Right ventricle myocardium inferior (tissue), 1 donor: ENCODE measurements around the gene NQO2. TPM values are rescaled to one million over a fixed set of nuclear protein-coding genes. Genes with fewer than 3 reads are reported as not detected.
"Not testable (repeated sequence)": the region's sequence is repeated elsewhere in the genome, so short reads cannot be mapped to it uniquely, and the experiment has no call there.

Experiments
- ATAC-seq: fragments of 200-7000 bp; cut with Tn5 transposase; one replicate; pipeline ENCODE4 v1.9.1; 2020; ENCODE audit warnings: mild to moderate bottlenecking, moderate library complexity
- DNase-seq: peaks from one replicate; pipeline ENCODE4 v3.0.0; 2021; ENCODE audit errors: missing footprints
- intact Hi-C: fragments of 100-400 bp; cut with DNase I; formaldehyde crosslinking; loops from one replicate; pipeline ENCODE4 v1.11.0; 2022
- total RNA-seq: library from RNA; stranded (reverse); fragmentation: NEBNext Ultra II Directional; extraction: Animal tissue kit (Norgen Biotek cat#: 25700); gene quantifications from one replicate; pipeline ENCODE4 v1.2.1, GENCODE V29; 2021
- donor health status: DM: no; HTN: yes; CAD: no; lungs with severe emphysema.

NQO2 gene
- total RNA-seq, 1 donor from 2014 or later = 57.5 TPM

- intact Hi-C loops, ATAC-seq, DNase-seq: not testable (repeated sequence)
Measured at GRCh38 chr6:3003226-3003625, 3.5 kb downstream of the NQO2 start.

- intact Hi-C loops = no loop called here
- DNase-seq (no peak), ATAC-seq (no peak)
Measured at GRCh38 chr6:3005077-3005476, 5.4 kb downstream of the NQO2 start.

GRCh38 chr6:3005874-3006273, 6.2 kb downstream of the NQO2 start:
- DNase-seq (no peak), ATAC-seq (no peak)
- intact Hi-C loops = no loop called here

GRCh38 chr6:3006476-3006875, 6.8 kb downstream of the NQO2 start:
- DNase-seq = no peak
- no peak for ATAC-seq

GRCh38 chr6:3007571-3007970, 7.9 kb downstream of the NQO2 start:
- intact Hi-C loops = no loop called here
- ATAC-seq (no peak), DNase-seq (no peak)

More at GRCh38 chr6:3006476-3006875, 6.8 kb downstream of the NQO2 start:
- intact Hi-C loops = no loop called here

GRCh38 chr6:3008712-3009265, 9.1 kb downstream of the NQO2 start:
- DNase-seq, ATAC-seq, intact Hi-C loops: not testable (repeated sequence)

GRCh38 chr6:3009930-3010329, 10.2 kb downstream of the NQO2 start:
- no peak for DNase-seq
- no peak for ATAC-seq
- intact Hi-C loops = no loop called here

- no peak for ATAC-seq
- no peak for DNase-seq
- intact Hi-C loops = no loop called here
Measured at GRCh38 chr6:3011158-3011557, 11.5 kb downstream of the NQO2 start.

- intact Hi-C loops = no loop called here
- ATAC-seq = no peak
- no peak for DNase-seq
Measured at GRCh38 chr6:3011592-3011991, 11.9 kb downstream of the NQO2 start.

- peak; percentile 84 for DNase-seq
- ATAC-seq = no peak
- intact Hi-C loops = no loop called here
Measured at GRCh38 chr6:3013486-3013885, 13.8 kb downstream of the NQO2 start.

- no peak for ATAC-seq
- DNase-seq = no peak
- intact Hi-C loops = no loop called here
Measured at GRCh38 chr6:3013901-3014674, 14.4 kb downstream of the NQO2 start.

- ATAC-seq (no peak), DNase-seq (no peak)
- intact Hi-C loops = no loop called here
Measured at GRCh38 chr6:3014675-3015066, 15.0 kb downstream of the NQO2 start.

- ATAC-seq = no peak
- intact Hi-C loops = no loop called here
- DNase-seq = no peak
Measured at GRCh38 chr6:3015144-3015543, 15.4 kb downstream of the NQO2 start.

GRCh38 chr6:3016473-3017280, 17.0 kb downstream of the NQO2 start:
- ATAC-seq = no peak

GRCh38 chr6:3017304-3017703, 17.6 kb downstream of the NQO2 start:
- ATAC-seq = peak; percentile 22
- intact Hi-C loops = no loop called here
- no peak for DNase-seq

More at GRCh38 chr6:3016473-3017280, 17.0 kb downstream of the NQO2 start:
- DNase-seq = no peak
- intact Hi-C loops = no loop called here

GRCh38 chr6:3019065-3019464, 19.4 kb downstream of the NQO2 start:
- intact Hi-C loops = no loop called here

GRCh38 chr6:3019749-3020320, 20.1 kb downstream of the NQO2 start:
- intact Hi-C loops = no loop called here
- ATAC-seq (no peak), DNase-seq (no peak)

More at GRCh38 chr6:3019065-3019464, 19.4 kb downstream of the NQO2 start:
- DNase-seq (no peak), ATAC-seq (no peak)

GRCh38 chr6:3020976-3021598, 21.4 kb downstream of the NQO2 start:
- intact Hi-C loops = not testable (repeated sequence)

More at GRCh38 chr6:3020976-3021598, 21.4 kb downstream of the NQO2 start:
- DNase-seq, ATAC-seq: not testable (repeated sequence)
